SIG-M5 treated with dmso at 0.1 percent for 504 hours (cell line): ENCODE measurements around the gene EFHC1.

Experiments
- DNase-seq: peaks from one replicate; lab custom pipeline; 2025; ENCODE audit not compliant: unreplicated experiment; lab: John Stamatoyannopoulos, UW

EFHC1 gene

DNA sequence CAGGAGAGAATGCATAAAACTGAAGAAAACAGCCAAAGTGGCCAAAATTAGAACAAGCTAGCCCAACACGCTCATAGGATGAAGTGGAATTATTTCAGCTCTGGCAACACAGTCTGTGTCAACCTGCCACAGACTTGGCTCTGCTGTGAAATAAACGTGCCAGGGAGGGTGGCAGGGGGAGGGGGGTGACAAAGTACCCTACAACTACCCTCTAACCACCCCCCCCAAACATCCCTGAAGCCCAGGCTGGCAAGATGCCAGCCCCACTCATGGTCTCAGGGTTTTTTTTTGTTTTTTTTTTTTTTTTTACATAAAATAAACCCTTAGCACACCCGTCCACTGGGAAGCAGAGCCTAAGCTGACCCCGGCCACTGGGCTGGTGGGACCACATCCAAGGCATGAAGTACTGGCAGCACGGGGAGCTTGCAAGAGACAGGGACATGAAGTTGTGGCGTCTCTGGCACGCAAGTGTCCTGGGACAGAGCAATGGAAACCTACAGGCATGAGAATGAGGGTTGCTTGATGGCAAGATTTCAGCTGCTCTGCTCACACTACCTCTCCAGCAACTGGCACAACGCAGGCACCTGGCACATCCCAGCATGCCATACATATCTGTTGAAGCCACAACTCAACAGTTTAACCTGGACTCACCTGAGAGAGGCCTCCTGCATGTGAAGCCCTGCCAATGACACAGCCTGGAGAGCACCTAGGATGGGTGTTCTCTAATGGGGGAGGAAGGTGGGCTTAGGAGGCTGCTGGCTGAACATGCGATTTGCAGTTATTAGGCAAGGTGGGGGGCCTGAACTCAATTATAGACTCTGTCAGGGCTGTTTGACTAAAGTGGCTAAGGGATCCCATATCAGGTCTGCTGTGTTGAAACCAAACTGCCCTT lies 80.3 kb downstream of the EFHC1 start:
- no peak for DNase-seq

- DNase-seq = no peak
Observed at GRCh38 chr6:52502306-52503029, 82.3 kb downstream of the EFHC1 start.

DNA sequence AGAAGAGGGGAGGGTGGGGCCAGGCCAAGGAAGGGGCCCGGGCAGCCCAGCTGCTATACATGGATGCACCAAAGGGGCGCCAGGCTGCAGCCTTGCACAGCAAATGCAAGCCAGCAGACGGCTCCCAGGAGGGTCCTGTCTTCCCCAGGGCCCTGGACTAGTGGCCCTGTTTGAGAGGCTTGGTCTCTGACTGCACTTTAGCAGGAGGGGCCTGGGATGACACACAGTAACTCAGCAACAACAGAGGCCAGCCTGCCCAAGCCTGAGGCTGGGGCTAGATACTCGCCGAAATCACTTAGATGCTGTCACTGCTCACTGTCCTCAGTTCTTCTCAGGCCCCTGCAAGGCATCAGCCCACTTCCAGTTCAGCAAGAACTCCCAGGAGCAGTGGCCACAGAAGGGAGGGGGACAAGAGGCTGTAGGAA lies 83.2 kb downstream of the EFHC1 start:
- DNase-seq = no peak

DNA sequence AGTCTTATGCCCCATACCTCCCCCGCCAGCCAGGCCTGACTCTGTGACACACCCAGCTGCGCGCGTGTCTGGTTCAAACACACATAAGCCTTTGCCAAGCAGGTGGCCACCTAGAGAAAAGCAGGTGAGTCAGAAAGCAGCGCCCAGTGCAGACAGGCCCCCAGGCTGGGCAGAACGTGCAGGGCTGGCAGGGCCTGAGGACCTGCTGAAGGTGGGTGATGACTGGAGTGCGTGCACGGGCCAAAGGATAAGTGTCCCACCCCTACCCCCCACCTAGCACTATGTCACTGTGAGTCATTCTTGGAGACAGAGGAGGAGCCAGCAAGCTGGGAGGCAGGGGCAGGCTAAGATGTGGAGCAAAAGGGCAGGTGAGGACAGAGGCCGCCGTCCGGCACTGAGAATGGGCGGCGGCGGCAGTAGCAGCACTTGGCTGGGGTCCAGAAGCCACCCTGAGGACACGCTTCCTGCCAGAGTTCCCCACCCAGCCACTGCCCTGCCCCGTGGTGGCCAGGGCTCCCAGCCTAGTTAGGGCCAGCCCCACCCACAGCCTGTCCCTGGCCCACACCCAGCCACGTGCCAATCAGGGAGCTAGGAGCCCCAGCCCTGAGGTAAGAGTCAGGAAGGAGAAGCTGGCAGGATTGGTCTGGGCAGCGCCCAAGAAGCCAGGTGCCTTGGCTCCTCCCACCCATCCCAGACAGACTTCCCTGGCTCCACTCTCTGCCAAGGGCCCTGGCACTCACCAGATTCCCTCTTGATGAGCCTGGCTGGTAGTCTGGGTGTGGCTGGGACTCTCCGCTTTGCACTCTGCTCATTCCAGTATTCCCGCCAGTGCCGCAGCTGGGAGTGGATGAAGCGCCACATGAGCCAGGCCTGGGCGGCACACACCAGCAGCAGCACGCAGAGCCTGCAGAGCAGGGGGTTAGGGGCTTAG lies 84.0 kb downstream of the EFHC1 start:
- DNase-seq = peak; percentile 48

DNA sequence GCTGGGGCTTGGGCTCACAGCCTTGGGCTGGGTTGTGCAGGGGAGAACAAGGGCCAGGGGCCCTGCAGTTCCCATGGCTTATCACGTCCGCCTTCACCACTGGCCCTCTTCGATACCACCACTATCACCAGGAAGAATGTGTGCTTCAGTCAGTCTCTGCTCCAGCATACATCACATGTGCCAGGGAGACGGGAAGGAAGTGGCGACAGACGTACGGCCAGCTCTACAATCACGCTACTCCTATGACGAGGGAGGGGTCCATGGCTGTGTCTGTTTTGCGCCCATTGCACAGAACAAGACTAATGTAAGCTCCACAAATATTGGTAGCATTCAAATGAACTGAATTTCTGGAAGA lies 84.6 kb downstream of the EFHC1 start:
- no peak for DNase-seq

DNA sequence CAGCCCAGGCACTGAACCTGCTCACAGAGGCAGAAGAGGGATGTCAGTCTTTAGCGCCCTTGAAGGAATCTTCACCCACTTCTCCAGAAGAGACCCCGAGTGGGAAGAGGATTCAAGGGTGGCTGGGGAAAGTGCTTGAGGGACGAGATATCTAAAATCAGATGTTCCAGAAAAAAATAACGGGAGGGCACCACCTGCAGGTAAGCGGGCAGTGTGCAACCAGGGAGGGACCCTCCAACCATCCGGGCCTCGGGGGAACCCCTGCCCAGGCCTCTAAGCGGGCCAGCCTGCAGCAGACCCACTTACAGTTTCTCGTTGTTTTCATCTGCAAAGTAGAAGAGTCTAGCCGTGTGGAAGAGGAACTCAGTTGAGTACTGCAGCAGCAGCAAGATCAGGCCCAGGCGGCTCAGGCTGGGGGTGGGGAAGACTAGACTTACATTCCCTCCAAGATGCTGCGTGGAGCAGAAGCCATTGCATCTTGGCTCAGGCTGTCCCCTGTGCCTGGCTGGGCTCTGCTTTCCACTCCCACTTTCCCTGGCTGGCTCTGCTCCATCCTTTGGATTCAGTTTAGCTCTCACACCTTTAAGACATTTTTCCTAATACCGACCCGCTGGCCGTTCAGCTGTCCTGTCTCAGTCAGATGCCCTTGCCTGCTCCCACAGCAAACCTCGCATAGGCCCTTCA lies 85.7 kb downstream of the EFHC1 start:
- DNase-seq = no peak

DNA sequence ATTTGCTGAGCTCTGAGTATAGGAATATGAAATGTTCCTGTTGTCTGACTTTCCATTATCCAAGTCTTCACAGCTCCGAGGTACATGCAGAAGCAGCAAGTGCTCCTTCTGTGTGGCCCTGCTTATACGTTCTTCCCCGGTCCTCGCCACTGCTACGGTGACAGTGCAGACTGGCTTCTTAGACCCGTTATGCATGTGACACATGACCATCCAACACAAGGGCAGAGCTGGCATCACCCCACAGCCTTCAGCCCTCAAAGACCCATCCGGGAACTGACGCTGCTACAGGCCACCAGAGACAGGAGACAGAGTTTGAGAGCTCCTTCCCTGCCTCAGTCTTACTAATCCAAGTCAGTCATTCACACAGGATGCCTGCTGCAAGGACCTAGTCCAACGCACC lies 86.3 kb downstream of the EFHC1 start:
- no peak for DNase-seq

DNA sequence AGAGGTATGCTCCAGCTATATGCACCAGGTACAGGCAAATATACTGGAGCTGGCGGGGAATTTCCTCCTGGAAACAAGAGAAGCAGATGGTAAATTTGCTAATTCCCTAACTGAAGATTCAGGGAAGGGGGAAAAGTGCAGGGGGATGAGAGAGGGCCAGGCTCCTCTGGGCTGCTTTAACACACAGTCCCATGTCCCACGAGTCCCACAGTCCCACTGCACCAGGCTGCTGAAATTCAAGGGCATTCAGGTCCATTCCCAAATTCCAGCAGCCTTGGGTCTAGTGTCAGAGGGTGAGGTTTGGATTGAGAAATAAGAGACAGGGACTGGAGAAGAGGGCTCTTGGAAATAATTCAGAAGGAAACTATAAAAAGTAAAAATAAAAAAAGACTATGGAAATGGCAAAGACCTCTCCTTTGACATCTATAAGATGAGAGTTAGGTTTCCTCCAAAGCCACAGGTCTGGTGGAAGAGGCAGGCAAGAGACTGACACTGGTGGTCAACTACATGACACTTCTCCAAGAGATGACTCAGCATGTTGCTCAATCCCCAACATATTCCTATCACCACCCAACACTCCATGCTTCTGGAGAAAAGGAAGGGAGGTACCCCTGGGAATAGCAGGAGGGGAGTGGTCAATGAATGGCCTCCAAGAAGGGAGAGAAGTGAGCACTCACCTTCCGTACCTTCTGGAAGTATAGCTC lies 87.6 kb downstream of the EFHC1 start:
- DNase-seq = no peak

- DNase-seq = no peak
Observed at GRCh38 chr6:52508261-52508739, 88.2 kb downstream of the EFHC1 start.

- no peak for DNase-seq
Observed at GRCh38 chr6:52509281-52510212, 89.4 kb downstream of the EFHC1 start.

- DNase-seq = no peak
Observed at GRCh38 chr6:52510213-52510562, 90.0 kb downstream of the EFHC1 start.

- DNase-seq = no peak
Observed at GRCh38 chr6:52511163-52511562, 91.0 kb downstream of the EFHC1 start.

DNA sequence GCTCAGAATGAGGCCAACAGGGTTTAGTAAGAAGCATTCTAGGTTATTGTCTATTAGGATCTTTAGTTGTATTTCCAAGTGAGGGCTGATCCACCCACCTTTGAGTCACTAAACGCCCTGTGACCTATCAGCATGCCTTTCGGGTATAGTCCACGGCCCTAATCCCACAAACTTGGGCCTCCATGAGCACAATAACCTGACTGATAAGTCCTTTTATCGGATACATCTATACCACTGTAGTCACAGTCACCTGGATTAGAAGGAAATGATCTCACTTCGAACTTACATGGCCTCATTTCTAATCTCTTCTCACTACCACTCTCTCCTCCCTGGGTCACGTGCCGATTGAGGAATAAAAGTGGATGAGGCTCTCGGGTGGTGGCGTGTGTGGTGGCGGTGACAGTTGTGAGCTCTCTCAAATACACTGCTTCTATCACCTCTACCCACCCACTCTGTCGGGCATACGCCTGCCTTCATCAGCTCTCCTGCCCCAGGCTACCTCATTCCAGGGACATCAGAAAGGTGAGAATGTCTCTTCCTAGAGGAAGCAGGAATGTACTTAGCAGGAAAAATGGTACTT lies 91.5 kb downstream of the EFHC1 start:
- DNase-seq = no peak

DNA sequence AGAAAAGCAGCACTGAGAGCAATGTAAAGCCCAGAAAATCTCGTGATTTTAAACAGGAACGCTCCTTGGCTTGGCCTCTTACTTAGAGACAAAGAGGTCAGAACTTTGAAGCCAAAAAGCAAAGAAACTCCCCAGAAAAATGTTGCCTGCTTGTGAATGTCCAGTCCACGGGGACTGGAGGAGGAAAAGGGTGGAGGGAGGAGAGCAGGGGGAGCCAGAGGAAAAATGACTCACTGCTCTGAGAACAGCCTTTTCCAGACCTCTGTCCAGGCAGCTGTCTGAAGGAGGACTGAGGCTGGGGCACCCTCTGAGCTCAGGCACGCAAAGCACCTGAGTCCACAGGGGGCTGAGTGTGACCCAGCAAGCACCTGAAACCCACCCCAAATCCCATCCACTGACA lies 92.1 kb downstream of the EFHC1 start:
- no peak for DNase-seq

DNA sequence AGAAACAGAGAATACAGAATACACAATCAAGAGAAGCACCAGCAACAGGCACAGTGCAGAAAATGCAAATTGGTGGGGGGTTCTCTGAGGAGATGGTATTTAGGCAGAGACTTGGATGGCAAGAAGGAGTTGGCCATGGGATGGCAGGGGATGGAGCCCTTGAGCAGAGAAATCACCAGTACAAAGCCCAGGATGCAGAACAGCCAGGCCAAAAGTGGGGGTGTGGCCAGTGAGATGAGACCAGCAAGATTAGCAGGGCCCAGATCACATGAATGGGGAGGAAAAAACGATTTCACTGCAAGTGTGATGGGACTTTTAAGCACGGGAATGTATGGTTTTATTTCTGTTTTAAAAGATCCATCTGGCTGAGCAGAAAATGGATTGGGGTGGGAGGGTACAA lies 93.3 kb downstream of the EFHC1 start:
- no peak for DNase-seq

DNA sequence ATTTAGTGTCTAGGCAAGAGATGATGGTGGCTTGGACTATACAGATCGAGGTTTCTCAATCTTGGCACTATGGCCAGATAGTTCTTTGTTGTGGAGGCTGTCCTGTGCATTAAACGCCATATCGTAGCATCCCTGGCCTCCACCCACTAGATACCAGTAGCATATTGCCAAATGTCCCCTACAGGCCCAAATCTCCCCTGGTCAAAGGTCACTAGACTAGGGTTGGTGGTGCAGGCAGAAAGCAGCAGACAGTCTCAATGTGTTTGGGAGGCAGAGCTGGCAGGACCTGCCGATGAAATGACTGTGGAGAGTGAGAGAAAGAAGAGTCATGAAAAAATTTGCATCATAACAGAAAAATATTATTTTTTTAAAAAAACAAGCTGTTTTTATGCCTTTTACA lies 93.8 kb downstream of the EFHC1 start:
- no peak for DNase-seq

- peak; percentile 84 for DNase-seq
Observed at GRCh38 chr6:52514514-52514913, 94.4 kb downstream of the EFHC1 start.

- DNase-seq = no peak
Observed at GRCh38 chr6:52515219-52515960, 95.2 kb downstream of the EFHC1 start.
